GM12878 (cell line): ENCODE results near the gene TNF. TPM values are rescaled to one million over a fixed set of nuclear protein-coding genes. Genes with fewer than 3 reads are reported as not detected.
A peak's percentile ranks its signal among the peaks of the same experiment; 100 is the strongest.

Experiments used
- ATAC-seq: fragments of 200-7000 bp; cut with Tn5 transposase; 3 replicates; pipeline ENCODE4 v1.9.1; 2020; ENCODE audit warnings: mild to moderate bottlenecking, moderate library complexity
- BruUV-seq: library from RNA; stranded (reverse); fragments of 400-500 nt; replicated peaks from 2 replicates; lab custom pipeline; 2021; lab: Mats Ljungman, UMichigan
- CTCF ChIA-PET: fragments of 300-600 bp; sonication (Branson Sonifier 250); formaldehyde crosslinking; extraction: SDS; loops from one replicate; lab custom pipeline; 2021; ENCODE audit warnings: inconsistent platforms; lab: Yijun Ruan, JAX
- POLR2A ChIA-PET: fragments of 350-600 bp; formaldehyde crosslinking; extraction: SDS; loops from one replicate; lab custom pipeline; 2021; ENCODE audit warnings: inconsistent platforms; lab: Charles Lee
- RAD21 ChIA-PET: fragments of 300-600 bp; sonication (Branson Sonifier 250); formaldehyde crosslinking; loops from one replicate; lab custom pipeline; 2023; ENCODE audit warnings: antibody characterized with exemption; ENCODE audit not compliant: unreplicated experiment; lab: Charles Lee
- SMC1A ChIA-PET: fragments of 300-600 bp; sonication (Branson Sonifier 250); formaldehyde crosslinking; loops from one replicate; lab custom pipeline; 2023; ENCODE audit not compliant: unreplicated experiment, uncharacterized antibody; lab: Charles Lee
- DNase-seq: peaks from one replicate; pipeline ENCODE4 v3.0.0-alpha.2; 2011; ENCODE audit warnings: low read depth, low spot score
- FAIRE-seq: peaks from 3 replicates; lab custom pipeline; 2011; peaks lifted over from hg19 to GRCh38; lab: Jason Lieb, UNC
- H2AFZ ChIP-seq: 2 replicates; pipeline ENCODE4 v1.6.0; 2011; ENCODE audit warnings: low read depth, low read length, control low read depth; ENCODE audit not compliant: control insufficient read depth
- H3K27ac ChIP-seq: 2 replicates; pipeline ENCODE4 v1.5.1; 2011; ENCODE audit warnings: control low read depth; ENCODE audit not compliant: control insufficient read depth, insufficient read depth
- H3K27me3 ChIP-seq, 2 experiments: replicated peaks in 1 of 2; 2 replicates each; pipeline versions ENCODE4 v1.6.0 to v1.6.1; 2011; ENCODE audit warnings: low read length in 1 of 2; ENCODE audit not compliant: control insufficient read depth in 2 of 2, insufficient read depth in 2 of 2
- H3K36me3 ChIP-seq, 2 experiments: 2 replicates each; pipeline ENCODE4 v1.5.1; 2011; ENCODE audit warnings: low read length in 1 of 2; ENCODE audit not compliant: control insufficient read depth in 2 of 2, insufficient read depth in 2 of 2
- H3K4me1 ChIP-seq: 2 replicates; pipeline ENCODE4 v1.6.1; 2011; ENCODE audit warnings: mild to moderate bottlenecking, low read length, moderate library complexity, mixed read lengths; ENCODE audit not compliant: control insufficient read depth, insufficient read depth
- H3K4me2 ChIP-seq: 2 replicates; pipeline ENCODE4 v1.6.0; 2011; ENCODE audit warnings: control low read depth; ENCODE audit not compliant: control insufficient read depth, insufficient read depth
- H3K4me3 ChIP-seq: fragments of 200-600 bp; sonication (generic); 2 replicates; pipeline ENCODE4 v1.5.1; 2016
- H3K79me2 ChIP-seq: 2 replicates; pipeline ENCODE4 v1.6.0; 2011; ENCODE audit warnings: low read length; ENCODE audit not compliant: control insufficient read depth, insufficient read depth
- H3K9ac ChIP-seq: 2 replicates; pipeline ENCODE4 v1.8.0; 2011; ENCODE audit warnings: low read length, control low read depth, mixed read lengths; ENCODE audit not compliant: control insufficient read depth, insufficient read depth
- H3K9me3 ChIP-seq: replicated peaks from 3 replicates; pipeline ENCODE4 v1.5.1; 2011; ENCODE audit warnings: mild to moderate bottlenecking, low read length; ENCODE audit not compliant: control insufficient read depth, insufficient read depth
- H4K20me1 ChIP-seq: 2 replicates; pipeline ENCODE4 v1.6.0; 2011; ENCODE audit not compliant: control insufficient read depth, insufficient read depth
- CBX5 ChIP-seq: sonication (generic); IDR thresholded peaks from 2 replicates; pipeline ENCODE4 v1.6.1; 2016; ENCODE audit warnings: low read depth, moderate library complexity, mild to moderate bottlenecking, inconsistent platforms
- MEF2B ChIP-seq: fragments of 450-650 bp; IDR thresholded peaks from 2 replicates; pipeline ENCODE4 v1.6.1; 2018; ENCODE audit warnings: mild to moderate bottlenecking, moderate library complexity; ENCODE audit not compliant: partially characterized antibody, poor library complexity, severe bottlenecking
- NFXL1 ChIP-seq: fragments of 450-650 bp; IDR thresholded peaks from 2 replicates; pipeline ENCODE4 v1.6.1; 2017; ENCODE audit warnings: antibody characterized with exemption, mild to moderate bottlenecking, borderline replicate concordance
- NFYA ChIP-seq: IDR thresholded peaks from 2 replicates; pipeline ENCODE4 v1.6.1; 2011; ENCODE audit warnings: low read depth, mild to moderate bottlenecking, low read length, improper control_type of control experiment, borderline replicate concordance
- PKNOX1 ChIP-seq: fragments of 450-650 bp; IDR thresholded peaks from 2 replicates; pipeline ENCODE4 v1.6.1; 2016; ENCODE audit warnings: mild to moderate bottlenecking
- RAD51 ChIP-seq: fragments of 450-650 bp; IDR thresholded peaks from 2 replicates; pipeline ENCODE4 v1.6.1; 2016; ENCODE audit warnings: moderate library complexity, mild to moderate bottlenecking, inconsistent platforms
- REST ChIP-seq: IDR thresholded peaks from 2 replicates; pipeline ENCODE4 v1.6.1; 2012; ENCODE audit warnings: mild to moderate bottlenecking, low read depth, low read length
- RFX5 ChIP-seq: IDR thresholded peaks from 2 replicates; pipeline ENCODE4 v1.6.1; 2011; ENCODE audit warnings: low read depth, low read length, improper control_type of control experiment
- SIX5 ChIP-seq: IDR thresholded peaks from 2 replicates; pipeline ENCODE4 v1.6.1; 2011; ENCODE audit warnings: mild to moderate bottlenecking, low read depth, low read length, moderate library complexity; ENCODE audit not compliant: severe bottlenecking
- SMAD5 ChIP-seq: IDR thresholded peaks from 2 replicates; pipeline ENCODE4 v1.6.1; 2016; ENCODE audit warnings: antibody characterized with exemption, low read depth
- SPI1 ChIP-seq: IDR thresholded peaks from 2 replicates; pipeline ENCODE4 v1.6.1; 2011; ENCODE audit warnings: low read depth, mild to moderate bottlenecking, low read length, moderate library complexity, borderline replicate concordance; ENCODE audit not compliant: insufficient read depth
- SREBF2 ChIP-seq: IDR thresholded peaks from 2 replicates; pipeline ENCODE4 v1.6.1; 2012; ENCODE audit warnings: mild to moderate bottlenecking, low read length
- TAF1 ChIP-seq: IDR thresholded peaks from 2 replicates; pipeline ENCODE4 v1.6.1; 2011; ENCODE audit warnings: mild to moderate bottlenecking, low read depth, low read length, borderline replicate concordance
- TCF12 ChIP-seq: IDR thresholded peaks from 2 replicates; pipeline ENCODE4 v1.6.1; 2011; ENCODE audit warnings: low read depth, mild to moderate bottlenecking, low read length
- ZBTB33 ChIP-seq: fragments of 450-650 bp; IDR thresholded peaks from 2 replicates; pipeline ENCODE4 v1.6.1; 2017; ENCODE audit warnings: mild to moderate bottlenecking
- ZNF274 ChIP-seq: IDR thresholded peaks from one replicate; pipeline ENCODE4 v1.8.0; 2011; ENCODE audit not compliant: insufficient read length, insufficient read depth
- WGBS: methylation state at CpG from one replicate; pipeline ENCODE4 v1.1.6; 2016; ENCODE audit warnings: low lambda C conversion rate; ENCODE audit not compliant: insufficient replicate concordance, insufficient coverage; ENCODE audit errors: missing lambda C conversion rate; 5-methylcytosine and 5-hydroxymethylcytosine counted together
- in situ Hi-C: fragments of 300-500 bp; cut with MboI; formaldehyde crosslinking; loops from 9 replicates; pipeline ENCODE4 v1.14.3; 2018; ENCODE audit warnings: mixed read lengths
- intact Hi-C: fragments of 100-400 bp; cut with micrococcal nuclease; formaldehyde crosslinking; loops from one replicate; pipeline ENCODE4 v1.14.2; 2022; ENCODE audit not compliant: unreplicated experiment
- polyA plus RNA-seq, 11 experiments: library from polyadenylated mRNA; depleted of rRNA in 4 of 11; unstranded in 6 of 11; stranded (reverse) in 5 of 11; fragments of >200 nt; fragmentation: Nextera tagmentation in 4 of 11; fragmentation: Illumina TruSeq in 1 of 11; extraction: Ambion mirVana in 4 of 11; extraction: Trizol in 1 of 11; gene quantifications; 1 replicate in 1 of 11; 2 replicates in 10 of 11; pipeline versions ENCODE4 v1.2.1 to v1.2.3, GENCODE V29; 2011 to 2016; ENCODE audit warnings: inconsistent platforms in 2 of 11, missing spikeins in 2 of 11, low read depth in 1 of 11
- total RNA-seq, 4 experiments: library from RNA; depleted of rRNA in 3 of 4; stranded (reverse); fragments of >200 nt in 3 of 4; fragmentation: Illumina TruSeq in 1 of 4; extraction: Trizol in 1 of 4; gene quantifications; 2 replicates each; pipeline versions ENCODE4 v1.2.1 to v1.2.3, GENCODE V29; 2013 to 2021

The TNF gene
- total and polyA plus RNA-seq, 10 of the 15 experiments (the other 5 are each of a cell fraction or from before 2014, with no cell fraction given), result 18.0 to 94.8 (median 61.9) TPM

GRCh38 chr6:31572041-31572911 lies 3.1 kb upstream of the TNF start, which contains the start of gene LTA:
LTA (plus strand) TSS chr6:31572289; CDS start chr6:31572743, 454 bp downstream.
- WGBS, result under 1% methylated on average over 27 of the region's 27 CpGs
- peak within 1 kb of the TSS; percentile 52 for H2AFZ ChIP-seq
- peak within 1 kb of the TSS; percentile 84 for H3K4me2 ChIP-seq
- BruUV-seq, result no TSS peak
- FAIRE-seq (peak; percentile 18), DNase-seq (no peak), ATAC-seq (peak; percentile 47)
- peaks cover 58% of the 10 kb centered on the region for H3K79me2 ChIP-seq
- H4K20me1 ChIP-seq, result no peaks in the 10 kb centered on the region
- H3K36me3 ChIP-seq, result peaks cover 0 to 3% of the 10 kb centered on the region in 2 experiments; a peak in 2 of 4 replicates
- SMC1A ChIA-PET, result interaction anchor here (18.7 to 45.5 kb wide), 3 partner anchors 12 to 23 kb away, joined by 523 to 1989 read pairs (median 1989); partner anchors contain the start of genes ATP6V1G2, DDX39B, LST1 and LTA
- peak within 1 kb of the TSS; percentile 96 for H3K27ac ChIP-seq
- CTCF ChIA-PET, result interaction anchor here (1.2 to 34.8 kb wide), 7 partner anchors 10 to 21 kb away, joined by 3 to 2098 read pairs (median 38); partner anchors contain the start of genes ATP6V1G2, DDX39B, LST1 and LTA
- no peaks in the 10 kb centered on the region for H3K9me3 ChIP-seq
- intact Hi-C loops (no loop called here), in situ Hi-C loops (loop anchor here (25.0 kb wide), 2 partner anchors 1040 to 1390 kb away; partner anchors contain the start of genes BRD2 and HLA-DMA)
- POLR2A ChIA-PET, result interaction anchor here (0.7 to 17.1 kb wide), 8 partner anchors 11 to 31 kb away, joined by 3 to 282 read pairs (median 115); partner anchors contain the start of genes ATP6V1G2, DDX39B, LST1 and LTB
- peak within 1 kb of the TSS; percentile 87 for H3K9ac ChIP-seq
- H3K4me1 ChIP-seq, result peaks cover 67% of the 10 kb centered on the region
- peak within 1 kb of the TSS; percentile 59 for H3K4me3 ChIP-seq
- H3K27me3 ChIP-seq, result no peaks in the 10 kb centered on the region
- RAD21 ChIA-PET, result interaction anchor here (0.6 to 17.5 kb wide), 7 partner anchors 10 to 24 kb away, joined by 4 to 620 read pairs (median 53); partner anchors contain the start of genes ATP6V1G2, LST1, LTB and NCR3
- TF ChIP-seq REST (no peak), SIX5 (no peak), SREBF2 (no peak), PKNOX1 (peak; percentile 93), NFXL1 (no peak), CBX5 (no peak), SPI1 (no peak), ZBTB33 (no peak), RAD51 (no peak), MEF2B (peak; percentile 40), TAF1 (no peak; the same call in 1 of the 2 replicates), SMAD5 (peak; percentile 37; the same call in 1 of the 2 replicates), TCF12 (peak; percentile 85), ZNF274 (no peak), NFYA (no peak), RFX5 (no peak)
